Measurements from ENCODE around the gene SCN4B. TPM values are rescaled to one million over a fixed set of nuclear protein-coding genes. Genes with fewer than 3 reads are reported as not detected.

The SCN4B gene
- total and polyA plus RNA-seq, 10 of the 15 experiments (the other 5 are each of a cell fraction or from before 2014, with no cell fraction given), result 0.01 to 0.49 (median 0.04) TPM; not detected in 5

- intact Hi-C loops (cut with micrococcal nuclease; ENCODE audit: unreplicated experiment) (no loop called here), in situ Hi-C loops (cut with MboI) (no loop called here)
- Histone ChIP-seq H4K20me1 (ENCODE audit: control insufficient read depth, insufficient read depth) (no peaks in the 10 kb centered on the region), H3K4me3 (no peak overlapping the region), H3K79me2 (ENCODE audit: control insufficient read depth, insufficient read depth, low read length) (no peaks in the 10 kb centered on the region), H3K9me3 (replicated peaks; ENCODE audit: control insufficient read depth, insufficient read depth, low read length) (no peaks in the 10 kb centered on the region), H3K27me3 (replicated peaks in 1 of 2; ENCODE audit: control insufficient read depth in 2 of 2, insufficient read depth in 2 of 2, low read length in 1 of 2) (peaks cover 24 to 32% of the 10 kb centered on the region in 2 experiments), H3K4me1 (ENCODE audit: control insufficient read depth, insufficient read depth, low read length) (no peaks in the 10 kb centered on the region), H3K4me2 (ENCODE audit: control insufficient read depth, insufficient read depth) (peak overlapping the region; percentile 33; the same call in 1 of the 2 replicates), H3K9ac (ENCODE audit: control insufficient read depth, insufficient read depth, low read length) (no peak overlapping the region), H3K27ac (ENCODE audit: control insufficient read depth, insufficient read depth) (no peak overlapping the region), H2AFZ (ENCODE audit: control insufficient read depth, low read depth, low read length) (no peak overlapping the region), H3K36me3 (ENCODE audit: control insufficient read depth in 2 of 2, insufficient read depth in 2 of 2, low read length in 1 of 2) (no peaks in the 10 kb centered on the region)
- DNase-seq (ENCODE audit: low read depth, low spot score) (no peak), FAIRE-seq (no peak), ATAC-seq (no peak)
- RAD21 ChIA-PET (ENCODE audit: unreplicated experiment), result no interaction called here
- TF ChIP-seq, protein P1, sequence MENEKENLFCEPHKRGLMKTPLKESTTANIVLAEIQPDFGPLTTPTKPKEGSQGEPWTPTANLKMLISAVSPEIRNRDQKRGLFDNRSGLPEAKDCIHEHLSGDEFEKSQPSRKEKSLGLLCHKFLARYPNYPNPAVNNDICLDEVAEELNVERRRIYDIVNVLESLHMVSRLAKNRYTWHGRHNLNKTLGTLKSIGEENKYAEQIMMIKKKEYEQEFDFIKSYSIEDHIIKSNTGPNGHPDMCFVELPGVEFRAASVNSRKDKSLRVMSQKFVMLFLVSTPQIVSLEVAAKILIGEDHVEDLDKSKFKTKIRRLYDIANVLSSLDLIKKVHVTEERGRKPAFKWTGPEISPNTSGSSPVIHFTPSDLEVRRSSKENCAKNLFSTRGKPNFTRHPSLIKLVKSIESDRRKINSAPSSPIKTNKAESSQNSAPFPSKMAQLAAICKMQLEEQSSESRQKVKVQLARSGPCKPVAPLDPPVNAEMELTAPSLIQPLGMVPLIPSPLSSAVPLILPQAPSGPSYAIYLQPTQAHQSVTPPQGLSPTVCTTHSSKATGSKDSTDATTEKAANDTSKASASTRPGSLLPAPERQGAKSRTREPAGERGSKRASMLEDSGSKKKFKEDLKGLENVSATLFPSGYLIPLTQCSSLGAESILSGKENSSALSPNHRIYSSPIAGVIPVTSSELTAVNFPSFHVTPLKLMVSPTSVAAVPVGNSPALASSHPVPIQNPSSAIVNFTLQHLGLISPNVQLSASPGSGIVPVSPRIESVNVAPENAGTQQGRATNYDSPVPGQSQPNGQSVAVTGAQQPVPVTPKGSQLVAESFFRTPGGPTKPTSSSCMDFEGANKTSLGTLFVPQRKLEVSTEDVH (IDR thresholded peaks at IDR 0.05; ENCODE audit: low read depth, partially characterized antibody), result no peak
- no peak for TF ChIP-seq CEBPZ (IDR thresholded peaks at IDR 0.05; ENCODE audit: low read depth, low read length)
- no peak for TF ChIP-seq BMI1 (IDR thresholded peaks at IDR 0.05; ENCODE audit: borderline replicate concordance)
- no peak for TF ChIP-seq CEBPB (IDR thresholded peaks at IDR 0.05; ENCODE audit: borderline replicate concordance in 1 of 2, low read depth in 2 of 2, low read length in 2 of 2)
- no TSS peak for BruUV-seq (replicated peaks)
- POLR2A ChIA-PET, result no interaction called here
- 18% methylated on average over 16 of the region's 16 CpGs for WGBS (ENCODE audit: insufficient coverage, insufficient replicate concordance, low lambda C conversion rate, missing lambda C conversion rate)
- CTCF ChIA-PET, result interaction anchor here (0.7 to 0.8 kb wide), 2 partner anchors 11 to 30 kb away, joined by 3 read pairs; no protein-coding TSS in a partner anchor
- SMC1A ChIA-PET (ENCODE audit: uncharacterized antibody, unreplicated experiment), result interaction anchor here (0.5 kb wide), 1 partner anchor 76 kb away, joined by 5 read pairs; no protein-coding TSS in a partner anchor
These were observed 537 bp downstream of the SCN4B start for GRCh38 chr11:118152020-118152551.

Data from GM12878 (cell line).